ENCODE results near the gene ANGPTL4. TPM values are rescaled to one million over a fixed set of nuclear protein-coding genes. Genes with fewer than 3 reads are reported as not detected.
"Not testable (repeated sequence)": the region's sequence is repeated elsewhere in the genome, so short reads cannot be mapped to it uniquely, and the experiment has no call there.

ANGPTL4 gene
- total and polyA plus RNA-seq, 10 donors: 1.8 to 28.3 (median 8.6) TPM

DNA sequence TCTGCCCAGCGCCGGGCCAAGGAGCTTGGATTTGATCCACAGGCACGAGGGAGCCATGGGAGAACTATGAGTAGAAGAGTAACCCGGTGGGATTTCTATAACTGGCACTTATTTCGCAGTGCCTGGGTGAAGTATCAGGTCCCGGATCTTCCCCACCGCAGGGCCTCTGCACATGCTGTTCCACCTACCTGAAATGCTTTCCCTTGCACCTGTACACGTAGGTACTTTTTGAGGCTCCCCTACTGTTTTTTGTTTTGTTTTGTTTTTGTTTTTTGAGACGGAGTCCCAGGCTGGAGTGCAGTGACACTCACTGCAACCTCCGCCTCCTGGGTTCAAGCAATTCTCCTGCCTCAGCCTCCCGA lies 20.5 kb upstream of the ANGPTL4 start:
- intact Hi-C loops (cut with DNase I; ENCODE audit: low total_unique reads): no loop called here
- TF ChIP-seq POLR2A (IDR thresholded peaks at IDR 0.05): no peak
- TF ChIP-seq, protein P1, sequence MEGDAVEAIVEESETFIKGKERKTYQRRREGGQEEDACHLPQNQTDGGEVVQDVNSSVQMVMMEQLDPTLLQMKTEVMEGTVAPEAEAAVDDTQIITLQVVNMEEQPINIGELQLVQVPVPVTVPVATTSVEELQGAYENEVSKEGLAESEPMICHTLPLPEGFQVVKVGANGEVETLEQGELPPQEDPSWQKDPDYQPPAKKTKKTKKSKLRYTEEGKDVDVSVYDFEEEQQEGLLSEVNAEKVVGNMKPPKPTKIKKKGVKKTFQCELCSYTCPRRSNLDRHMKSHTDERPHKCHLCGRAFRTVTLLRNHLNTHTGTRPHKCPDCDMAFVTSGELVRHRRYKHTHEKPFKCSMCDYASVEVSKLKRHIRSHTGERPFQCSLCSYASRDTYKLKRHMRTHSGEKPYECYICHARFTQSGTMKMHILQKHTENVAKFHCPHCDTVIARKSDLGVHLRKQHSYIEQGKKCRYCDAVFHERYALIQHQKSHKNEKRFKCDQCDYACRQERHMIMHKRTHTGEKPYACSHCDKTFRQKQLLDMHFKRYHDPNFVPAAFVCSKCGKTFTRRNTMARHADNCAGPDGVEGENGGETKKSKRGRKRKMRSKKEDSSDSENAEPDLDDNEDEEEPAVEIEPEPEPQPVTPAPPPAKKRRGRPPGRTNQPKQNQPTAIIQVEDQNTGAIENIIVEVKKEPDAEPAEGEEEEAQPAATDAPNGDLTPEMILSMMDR (IDR thresholded peaks at IDR 0.05 in 8 of 11, conservative IDR thresholded peaks at IDR 0.05 in 3 of 11): peak in 1 of 11 experiments; percentile 3
- no peaks in the 10 kb centered on the region for H3K36me3 ChIP-seq
- H3K9me3 ChIP-seq: no peaks in the 10 kb centered on the region
- peaks cover 3 to 60% (median 28%) of the 10 kb centered on the region in 6 donors for H3K4me1 ChIP-seq
- WGBS, 5 donors: 40 to 52% (median 43%) methylated on average over 11 of the region's 11 CpGs
- H3K27ac ChIP-seq: peak overlapping the region in 6 of 8 donors; percentile 76 to 95 (median 90)
- peaks cover 0 to 55% (median 14%) of the 10 kb centered on the region in 7 donors for H3K27me3 ChIP-seq (replicated peaks in 1 of 7)
- DNase-seq: no peak
- peak overlapping the region in 7 of 8 donors; percentile 51 to 77 (median 67) for H3K4me3 ChIP-seq

DNA sequence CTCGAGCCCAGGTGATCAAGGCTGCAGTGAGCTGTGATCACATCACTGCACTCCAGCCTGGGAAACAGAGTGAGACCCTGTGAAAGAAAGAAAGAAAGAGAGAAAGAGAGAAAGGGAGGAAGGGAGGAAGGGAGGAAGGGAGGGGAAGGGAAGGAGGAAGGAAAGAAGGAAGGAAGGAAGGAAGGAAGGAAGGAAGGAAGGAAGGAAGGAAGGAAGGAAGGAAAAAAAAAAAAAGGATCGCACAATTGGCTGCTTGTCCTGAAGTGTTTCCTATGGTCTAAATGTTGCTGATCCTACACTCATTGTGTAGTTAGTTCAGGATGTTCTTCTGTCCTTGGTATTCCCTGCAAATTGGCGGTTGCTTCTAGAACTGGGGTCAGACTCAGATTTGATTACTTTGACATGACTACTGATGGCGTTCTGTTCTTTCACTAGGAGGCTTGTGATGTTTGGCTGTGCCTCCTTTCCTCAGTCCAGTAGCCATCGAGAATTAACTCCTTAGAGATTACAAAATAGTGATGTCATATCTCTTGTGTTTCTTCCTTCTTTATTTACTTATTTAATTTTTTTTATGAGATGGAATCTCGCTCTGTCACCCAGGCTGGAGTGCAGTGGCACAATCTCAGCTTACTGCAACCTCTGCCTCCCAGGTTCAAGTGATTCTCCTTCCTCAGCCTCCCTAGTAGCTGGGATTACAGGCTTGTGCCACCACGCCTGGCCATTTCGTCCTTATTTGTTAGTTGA lies 14.2 kb upstream of the ANGPTL4 start:
- not testable (repeated sequence) for DNase-seq, H3K9me3 ChIP-seq, H3K36me3 ChIP-seq, H3K4me3 ChIP-seq
- WGBS, 5 donors: 56 to 73% (median 61%) methylated on average over 8 of the region's 8 CpGs
- intact Hi-C loops (cut with DNase I; ENCODE audit: low total_unique reads): loop anchor here (5.0 to 10.0 kb wide), 3 partner anchors 55 to 292 kb away; partner anchors contain the start of gene ZNF414
- Histone ChIP-seq H3K4me1 (peaks cover 0 to 54% (median 29%) of the 10 kb centered on the region in 6 donors), H3K27ac (peak overlapping the region in 5 of 8 donors; percentile 10 to 57 (median 37)), H3K27me3 (replicated peaks in 1 of 7) (peaks cover 0 to 43% (median 0%) of the 10 kb centered on the region in 7 donors)

DNA sequence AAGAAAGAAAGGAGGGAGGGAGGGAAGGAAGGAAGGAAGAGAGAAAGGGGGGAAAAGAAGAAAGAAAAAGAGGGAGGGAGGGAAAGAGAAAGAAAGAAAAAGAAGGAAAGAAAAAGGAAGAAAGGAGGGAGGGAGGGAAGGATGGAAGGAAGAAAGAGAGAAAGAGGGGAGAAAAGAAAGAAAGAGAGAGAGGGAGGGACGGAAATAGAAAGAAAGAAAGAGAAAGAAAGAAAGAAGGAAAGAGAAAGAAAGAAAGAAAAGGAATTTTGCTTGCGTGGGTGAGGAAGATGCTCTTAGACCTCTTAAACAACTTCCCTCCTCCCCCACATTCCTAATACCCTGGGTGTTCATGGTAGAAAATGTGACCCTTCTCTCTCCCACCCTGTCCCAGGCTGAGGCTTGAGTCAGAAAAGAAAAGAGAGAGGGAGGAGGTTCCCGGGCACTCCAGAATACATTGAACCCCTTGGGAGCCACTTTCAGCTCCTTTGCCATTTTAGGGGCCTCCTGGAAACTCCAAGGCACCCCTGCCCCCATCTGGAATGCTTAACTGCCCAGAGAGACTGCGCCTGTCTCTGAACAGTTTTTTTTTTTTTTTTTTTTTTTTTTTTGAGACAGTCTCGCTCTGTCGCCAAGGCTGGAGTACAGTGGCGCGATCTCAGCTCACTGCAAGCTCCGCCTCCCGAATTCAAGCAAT lies 11.7 kb upstream of the ANGPTL4 start:
- intact Hi-C loops (cut with DNase I; ENCODE audit: low total_unique reads): loop anchor here (5.0 to 10.0 kb wide), 3 partner anchors 53 to 290 kb away; partner anchors contain the start of gene ZNF414

DNA sequence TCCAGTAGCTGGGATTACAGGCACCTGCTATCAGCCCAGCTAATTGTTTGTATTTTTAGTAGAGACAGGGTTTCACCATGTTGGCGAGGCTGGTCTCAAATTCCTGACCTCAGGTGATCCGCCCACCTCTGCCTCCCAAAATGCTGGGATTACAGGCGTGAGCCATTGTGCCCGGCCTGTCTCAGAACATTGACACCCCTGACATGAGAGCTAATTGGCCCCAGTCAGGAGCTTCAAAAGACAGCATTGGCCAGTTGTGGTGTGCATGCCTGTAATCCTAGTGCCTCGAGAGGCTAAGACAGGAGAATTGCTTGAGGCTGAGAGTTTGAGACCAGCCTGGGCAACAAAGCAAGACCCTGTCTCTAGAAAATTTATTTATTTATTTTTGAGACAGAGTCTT lies 11.1 kb upstream of the ANGPTL4 start:
- not testable (repeated sequence) for H3K4me3 ChIP-seq, H3K36me3 ChIP-seq, H3K9me3 ChIP-seq, DNase-seq
- intact Hi-C loops (cut with DNase I; ENCODE audit: low total_unique reads): loop anchor here (5.0 to 10.0 kb wide), 3 partner anchors 52 to 289 kb away; partner anchors contain the start of gene ZNF414
- Histone ChIP-seq H3K27ac (peak overlapping the region in 7 of 8 donors; percentile 8 to 54 (median 34)), H3K4me1 (peaks cover 0 to 61% (median 35%) of the 10 kb centered on the region in 6 donors), H3K27me3 (replicated peaks in 1 of 7) (peaks cover 0 to 35% (median 0%) of the 10 kb centered on the region in 7 donors)
- WGBS, 5 donors: 68 to 85% (median 73%) methylated on average over 2 to 5 of the region's 5 CpGs

More for the DNA sequence above, 11.7 kb upstream of the ANGPTL4 start:
- TF ChIP-seq POLR2AphosphoS5 (IDR thresholded peaks at IDR 0.05) (no peak), POLR2A (IDR thresholded peaks at IDR 0.05) (no peak)
- TF ChIP-seq, protein P1 (IDR thresholded peaks at IDR 0.05 in 8 of 11, conservative IDR thresholded peaks at IDR 0.05 in 3 of 11): no peak
- no peak overlapping the region for H3K4me3 ChIP-seq
- 42 to 61% (median 48%) methylated on average over 10 of the region's 10 CpGs for WGBS, 5 donors
- peak overlapping the region in 7 of 8 donors; percentile 8 to 54 (median 34) for H3K27ac ChIP-seq
- H3K36me3 ChIP-seq: no peaks in the 10 kb centered on the region
- peaks cover 0 to 65% (median 35%) of the 10 kb centered on the region in 6 donors for H3K4me1 ChIP-seq
- peaks cover 0 to 7% (median 0%) of the 10 kb centered on the region in 8 donors for H3K9me3 ChIP-seq
- DNase-seq: no peak
- peaks cover 0 to 35% (median 0%) of the 10 kb centered on the region in 7 donors for H3K27me3 ChIP-seq (replicated peaks in 1 of 7)
